ENCODE data around the gene ABLIM1. TPM values are rescaled to one million over a fixed set of nuclear protein-coding genes. Genes with fewer than 3 reads are reported as not detected.

ABLIM1 gene
- total and polyA plus RNA-seq, 2 donors (not counting 1 experiment from before 2014, with no cell fraction given), result 5.3 to 13.6 TPM

DNA sequence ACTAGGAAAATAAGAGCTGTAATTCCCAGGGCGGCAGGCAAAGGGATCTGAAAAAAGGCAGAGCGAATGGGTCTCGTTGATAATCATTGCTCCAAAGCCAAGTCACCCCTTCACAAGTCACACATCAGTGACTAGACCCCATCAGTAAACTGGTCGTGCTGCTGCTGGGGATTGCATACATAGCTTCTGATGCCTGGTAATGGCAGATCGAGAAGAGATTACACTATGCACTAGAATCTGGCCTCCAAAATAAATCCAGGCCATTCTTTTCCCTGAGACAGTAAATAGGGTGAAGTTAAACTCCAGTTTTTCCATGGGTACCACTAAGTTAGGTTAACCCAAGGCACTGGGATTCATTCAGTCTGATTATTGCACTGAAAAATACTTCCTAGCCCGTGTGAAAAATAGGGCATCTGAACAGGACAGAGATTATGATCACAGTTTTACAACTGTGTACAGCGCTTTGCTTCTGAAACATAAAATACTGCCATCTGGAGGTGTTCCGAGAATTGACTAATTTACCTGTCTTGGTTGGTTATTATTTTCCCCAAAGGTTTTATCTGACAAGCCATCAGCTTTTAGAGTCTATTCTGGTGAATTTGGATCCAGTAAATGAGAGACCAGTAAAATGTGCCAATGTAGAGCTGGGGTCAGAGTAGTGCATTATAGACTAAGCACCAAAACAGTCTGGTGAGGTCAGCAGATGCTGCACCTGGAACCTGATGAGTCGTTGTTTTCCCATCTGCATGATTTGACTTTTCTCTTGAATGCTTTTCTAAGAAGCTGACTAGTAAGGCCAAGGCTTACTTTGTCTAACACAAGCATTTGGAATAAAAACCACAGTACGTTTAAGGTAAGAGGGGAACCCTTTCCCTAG, 170.9 kb downstream of the ABLIM1 start:
- Histone ChIP-seq H3K27ac (ENCODE audit: insufficient read depth, low read length) (no peak overlapping the region), H3K36me3 (ENCODE audit: control insufficient read depth, insufficient read depth, low read length) (no peaks in the 10 kb centered on the region), H3K4me2 (ENCODE audit: extremely low read depth, insufficient read depth, low read length) (no peak overlapping the region), H3K79me2 (ENCODE audit: control insufficient read depth, insufficient read depth, low read length) (no peaks in the 10 kb centered on the region), H3K4me3 (replicated peaks in 1 of 4; ENCODE audit: control extremely low read depth in 1 of 4, insufficient read depth in 1 of 4, low read depth in 3 of 4, low read length in 4 of 4) (no peak overlapping the region), H3K4me1 (ENCODE audit: control insufficient read depth, extremely low read depth, insufficient read depth, low read length) (no peaks in the 10 kb centered on the region), H3K9me3 (ENCODE audit: control insufficient read depth, insufficient read depth, low read depth, low read length) (no peaks in the 10 kb centered on the region), H2AFZ (ENCODE audit: low read length) (no peak overlapping the region), H4K20me1 (ENCODE audit: control insufficient read depth, extremely low read depth, insufficient read depth, low read length) (no peaks in the 10 kb centered on the region), H3K27me3 (ENCODE audit: control insufficient read depth, insufficient read depth, low read length) (no peaks in the 10 kb centered on the region), H3K9ac (ENCODE audit: insufficient read depth, low read length) (no peak overlapping the region)
- DNase-seq (ENCODE audit: low read depth in 2 of 2), result peak; percentile 29 to 60
- TF ChIP-seq EZH2 (IDR thresholded peaks at IDR 0.05; ENCODE audit: low read length, missing control alignments), result no peak
- TF ChIP-seq, protein P1, sequence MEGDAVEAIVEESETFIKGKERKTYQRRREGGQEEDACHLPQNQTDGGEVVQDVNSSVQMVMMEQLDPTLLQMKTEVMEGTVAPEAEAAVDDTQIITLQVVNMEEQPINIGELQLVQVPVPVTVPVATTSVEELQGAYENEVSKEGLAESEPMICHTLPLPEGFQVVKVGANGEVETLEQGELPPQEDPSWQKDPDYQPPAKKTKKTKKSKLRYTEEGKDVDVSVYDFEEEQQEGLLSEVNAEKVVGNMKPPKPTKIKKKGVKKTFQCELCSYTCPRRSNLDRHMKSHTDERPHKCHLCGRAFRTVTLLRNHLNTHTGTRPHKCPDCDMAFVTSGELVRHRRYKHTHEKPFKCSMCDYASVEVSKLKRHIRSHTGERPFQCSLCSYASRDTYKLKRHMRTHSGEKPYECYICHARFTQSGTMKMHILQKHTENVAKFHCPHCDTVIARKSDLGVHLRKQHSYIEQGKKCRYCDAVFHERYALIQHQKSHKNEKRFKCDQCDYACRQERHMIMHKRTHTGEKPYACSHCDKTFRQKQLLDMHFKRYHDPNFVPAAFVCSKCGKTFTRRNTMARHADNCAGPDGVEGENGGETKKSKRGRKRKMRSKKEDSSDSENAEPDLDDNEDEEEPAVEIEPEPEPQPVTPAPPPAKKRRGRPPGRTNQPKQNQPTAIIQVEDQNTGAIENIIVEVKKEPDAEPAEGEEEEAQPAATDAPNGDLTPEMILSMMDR (conservative IDR thresholded peaks at IDR 0.05 in 1 of 2, IDR thresholded peaks at IDR 0.05 in 1 of 2; ENCODE audit: low read depth in 1 of 2, low read length in 2 of 2), result peak in 1 of 2 donors; percentile 1

DNA sequence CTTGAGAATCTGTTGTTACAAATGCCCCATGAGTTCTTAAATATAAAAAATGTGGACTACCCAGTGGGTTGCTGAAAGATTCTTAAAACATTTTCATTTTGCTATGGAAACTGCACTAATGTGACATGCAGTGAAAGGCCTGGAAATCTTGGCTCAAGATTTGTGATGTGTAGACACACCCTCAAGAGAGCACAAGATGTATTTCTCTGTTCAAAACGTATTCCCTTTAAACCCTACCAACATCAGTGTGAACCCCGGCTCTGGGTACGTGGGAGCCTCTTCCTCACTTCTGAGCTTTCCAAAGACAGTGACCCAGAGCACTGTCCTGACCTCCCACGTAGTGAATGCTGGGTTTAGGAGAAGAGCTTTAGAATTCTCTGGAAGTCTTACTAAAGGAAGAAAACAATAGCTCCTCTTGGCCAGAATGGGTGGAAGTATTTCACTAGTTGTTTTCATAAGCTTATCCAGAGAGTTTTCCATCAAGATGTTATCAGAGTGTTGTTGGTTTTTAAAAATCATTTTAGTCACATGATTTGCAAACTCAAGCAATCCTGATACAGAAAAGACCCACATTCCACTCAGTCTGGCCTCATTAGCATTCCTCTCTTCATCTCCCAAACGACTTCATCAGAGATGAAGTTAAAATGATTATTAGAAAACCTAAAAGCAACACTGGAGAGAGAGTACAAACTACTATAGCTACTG, 172.2 kb downstream of the ABLIM1 start:
- H3K79me2 ChIP-seq (ENCODE audit: control insufficient read depth, insufficient read depth, low read length), result no peaks in the 10 kb centered on the region
- no peaks in the 10 kb centered on the region for H4K20me1 ChIP-seq (ENCODE audit: control insufficient read depth, extremely low read depth, insufficient read depth, low read length)
- no peaks in the 10 kb centered on the region for H3K9me3 ChIP-seq (ENCODE audit: control insufficient read depth, insufficient read depth, low read depth, low read length)
- no peak overlapping the region for H3K4me2 ChIP-seq (ENCODE audit: extremely low read depth, insufficient read depth, low read length)
- no peak overlapping the region for H2AFZ ChIP-seq (ENCODE audit: low read length)
- H3K27me3 ChIP-seq (ENCODE audit: control insufficient read depth, insufficient read depth, low read length), result no peaks in the 10 kb centered on the region
- no peaks in the 10 kb centered on the region for H3K4me1 ChIP-seq (ENCODE audit: control insufficient read depth, extremely low read depth, insufficient read depth, low read length)
- H3K36me3 ChIP-seq (ENCODE audit: control insufficient read depth, insufficient read depth, low read length), result no peaks in the 10 kb centered on the region
- H3K27ac ChIP-seq (ENCODE audit: insufficient read depth, low read length), result no peak overlapping the region
- H3K4me3 ChIP-seq (replicated peaks in 1 of 4; ENCODE audit: control extremely low read depth in 1 of 4, insufficient read depth in 1 of 4, low read depth in 3 of 4, low read length in 4 of 4), result no peak overlapping the region
- TF ChIP-seq, protein P1 (conservative IDR thresholded peaks at IDR 0.05 in 1 of 2, IDR thresholded peaks at IDR 0.05 in 1 of 2; ENCODE audit: low read depth in 1 of 2, low read length in 2 of 2), result no peak
- no peak for TF ChIP-seq EZH2 (IDR thresholded peaks at IDR 0.05; ENCODE audit: low read length, missing control alignments)
- H3K9ac ChIP-seq (ENCODE audit: insufficient read depth, low read length), result no peak overlapping the region
- no peak for DNase-seq (ENCODE audit: low read depth in 2 of 2)

DNA sequence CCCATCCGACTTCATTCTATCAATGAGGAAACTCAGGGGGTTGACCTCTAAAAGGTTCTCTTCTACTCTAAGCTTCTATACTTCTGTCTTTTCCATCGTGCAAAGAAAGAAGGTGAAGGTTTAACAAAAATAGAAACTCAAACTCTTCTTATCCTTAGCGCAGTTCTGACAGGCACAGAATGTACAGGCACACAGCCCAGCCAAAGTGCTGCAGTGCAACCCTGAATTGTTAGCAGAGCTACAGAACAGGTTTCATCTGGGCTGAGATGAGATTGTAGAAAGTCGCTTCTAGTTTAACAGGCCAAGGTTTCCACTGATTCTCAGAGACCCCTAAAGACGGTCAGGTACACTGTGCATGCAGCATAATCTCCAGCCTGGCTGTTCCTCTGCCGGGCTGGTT, 174.5 kb downstream of the ABLIM1 start:
- H3K4me1 ChIP-seq (ENCODE audit: control insufficient read depth, extremely low read depth, insufficient read depth, low read length), result no peaks in the 10 kb centered on the region
- TF ChIP-seq EZH2 (IDR thresholded peaks at IDR 0.05; ENCODE audit: low read length, missing control alignments), result no peak
- TF ChIP-seq, protein P1 (conservative IDR thresholded peaks at IDR 0.05 in 1 of 2, IDR thresholded peaks at IDR 0.05 in 1 of 2; ENCODE audit: low read depth in 1 of 2, low read length in 2 of 2), result no peak
- no peak for DNase-seq (ENCODE audit: low read depth in 2 of 2)
- no peaks in the 10 kb centered on the region for H4K20me1 ChIP-seq (ENCODE audit: control insufficient read depth, extremely low read depth, insufficient read depth, low read length)
- H3K27me3 ChIP-seq (ENCODE audit: control insufficient read depth, insufficient read depth, low read length), result peaks cover 3% of the 10 kb centered on the region
- H3K9me3 ChIP-seq (ENCODE audit: control insufficient read depth, insufficient read depth, low read depth, low read length), result no peaks in the 10 kb centered on the region
- no peaks in the 10 kb centered on the region for H3K36me3 ChIP-seq (ENCODE audit: control insufficient read depth, insufficient read depth, low read length)
- H3K9ac ChIP-seq (ENCODE audit: insufficient read depth, low read length), result no peak overlapping the region
- no peak overlapping the region for H2AFZ ChIP-seq (ENCODE audit: low read length)
- no peak overlapping the region for H3K27ac ChIP-seq (ENCODE audit: insufficient read depth, low read length)
- no peaks in the 10 kb centered on the region for H3K79me2 ChIP-seq (ENCODE audit: control insufficient read depth, insufficient read depth, low read length)
- no peak overlapping the region for H3K4me2 ChIP-seq (ENCODE audit: extremely low read depth, insufficient read depth, low read length)
- H3K4me3 ChIP-seq (replicated peaks in 1 of 4; ENCODE audit: control extremely low read depth in 1 of 4, insufficient read depth in 1 of 4, low read depth in 3 of 4, low read length in 4 of 4), result no peak overlapping the region

Data from fibroblast of lung (primary cell).